ENCODE results near the gene TSPAN9.

DNA sequence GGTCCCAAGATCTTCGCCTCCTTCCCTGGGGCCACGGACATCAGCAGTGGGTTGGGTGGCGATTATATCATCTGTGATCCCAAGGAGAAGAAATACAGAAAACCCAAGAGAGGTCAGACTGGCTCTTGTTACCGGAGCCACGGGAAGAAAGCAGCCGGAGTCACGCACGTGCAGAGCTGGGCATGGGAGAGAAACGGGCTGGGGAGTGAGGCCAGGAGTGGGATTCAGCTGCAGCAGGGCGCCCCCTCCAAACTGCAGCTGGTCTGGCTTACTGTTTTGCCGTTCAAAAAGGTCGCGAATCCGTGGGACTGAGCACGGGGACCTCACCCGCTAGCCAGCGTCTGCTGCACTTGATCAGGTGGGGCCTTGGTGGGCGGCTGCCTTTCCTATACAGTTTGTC lies 207.2 kb downstream of the TSPAN9 start:
- TF ChIP-seq, protein P1, sequence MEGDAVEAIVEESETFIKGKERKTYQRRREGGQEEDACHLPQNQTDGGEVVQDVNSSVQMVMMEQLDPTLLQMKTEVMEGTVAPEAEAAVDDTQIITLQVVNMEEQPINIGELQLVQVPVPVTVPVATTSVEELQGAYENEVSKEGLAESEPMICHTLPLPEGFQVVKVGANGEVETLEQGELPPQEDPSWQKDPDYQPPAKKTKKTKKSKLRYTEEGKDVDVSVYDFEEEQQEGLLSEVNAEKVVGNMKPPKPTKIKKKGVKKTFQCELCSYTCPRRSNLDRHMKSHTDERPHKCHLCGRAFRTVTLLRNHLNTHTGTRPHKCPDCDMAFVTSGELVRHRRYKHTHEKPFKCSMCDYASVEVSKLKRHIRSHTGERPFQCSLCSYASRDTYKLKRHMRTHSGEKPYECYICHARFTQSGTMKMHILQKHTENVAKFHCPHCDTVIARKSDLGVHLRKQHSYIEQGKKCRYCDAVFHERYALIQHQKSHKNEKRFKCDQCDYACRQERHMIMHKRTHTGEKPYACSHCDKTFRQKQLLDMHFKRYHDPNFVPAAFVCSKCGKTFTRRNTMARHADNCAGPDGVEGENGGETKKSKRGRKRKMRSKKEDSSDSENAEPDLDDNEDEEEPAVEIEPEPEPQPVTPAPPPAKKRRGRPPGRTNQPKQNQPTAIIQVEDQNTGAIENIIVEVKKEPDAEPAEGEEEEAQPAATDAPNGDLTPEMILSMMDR (IDR thresholded peaks at IDR 0.05), result no peak
- TF ChIP-seq POLR2AphosphoS5 (IDR thresholded peaks at IDR 0.05), result no peak
- no peak for TF ChIP-seq POLR2A (IDR thresholded peaks at IDR 0.05)
- no peak for TF ChIP-seq EP300 (IDR thresholded peaks at IDR 0.05)
